ENCODE data around the gene KCTD16. TPM values are rescaled to one million over a fixed set of nuclear protein-coding genes. Genes with fewer than 3 reads are reported as not detected.

The KCTD16 gene
- total and polyA plus RNA-seq, 4 donors, result 0.13 to 3.3 (median 2.7) TPM; not detected in 1

DNA sequence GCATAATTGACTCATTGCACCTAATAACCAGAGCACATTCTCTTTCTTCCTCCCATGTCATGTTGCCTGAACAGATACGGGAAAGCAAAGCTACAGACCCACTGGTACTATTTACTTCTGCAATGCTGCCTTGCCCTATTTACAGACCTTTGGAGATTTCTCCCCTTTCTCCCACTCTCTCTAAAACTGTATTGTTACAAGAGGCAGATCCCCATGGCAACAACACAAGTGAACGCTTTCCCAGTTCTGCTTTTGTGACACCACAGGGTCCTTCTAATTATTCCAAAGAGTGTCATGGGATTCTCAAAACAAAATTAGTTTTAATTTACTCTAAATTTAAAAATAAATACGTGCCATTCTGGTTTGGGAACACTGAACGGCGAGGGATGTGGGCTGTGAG is 104.7 kb downstream of the KCTD16 start:
- intact Hi-C loops (cut with DNase I), result no loop called here
- Histone ChIP-seq H3K9me3 (ENCODE audit: control insufficient read depth, low read length) (no peaks in the 10 kb centered on the region), H3K36me3 (ENCODE audit: control insufficient read depth in 1 of 2, insufficient read depth in 2 of 2, low read length in 1 of 2) (no peaks in the 10 kb centered on the region), H3K27me3 (ENCODE audit: control insufficient read depth in 1 of 2, insufficient read depth in 2 of 2, low read length in 1 of 2) (no peaks in the 10 kb centered on the region), H3K27ac (ENCODE audit: low read depth in 1 of 2, low read length in 2 of 2) (no peak overlapping the region), H3K4me1 (ENCODE audit: control insufficient read depth in 1 of 2, insufficient read depth in 2 of 2, low read length in 2 of 2) (no peaks in the 10 kb centered on the region), H3K4me3 (ENCODE audit: low read length in 2 of 2) (no peak overlapping the region)
- ATAC-seq (ENCODE audit: low FRiP score), result no peak
- WGBS, 2 donors, result 79 to 81% methylated on average over 5 of the region's 5 CpGs
- no peak for DNase-seq

GRCh38 chr5:144276034-144276822 is 105.6 kb downstream of the KCTD16 start:
- DNase-seq (no peak), ATAC-seq (ENCODE audit: low FRiP score) (no peak)
- Histone ChIP-seq H3K4me3 (ENCODE audit: low read length in 2 of 2) (no peak overlapping the region), H3K36me3 (ENCODE audit: control insufficient read depth in 1 of 2, insufficient read depth in 2 of 2, low read length in 1 of 2) (no peaks in the 10 kb centered on the region), H3K27me3 (ENCODE audit: control insufficient read depth in 1 of 2, insufficient read depth in 2 of 2, low read length in 1 of 2) (no peaks in the 10 kb centered on the region), H3K27ac (ENCODE audit: low read depth in 1 of 2, low read length in 2 of 2) (no peak overlapping the region), H3K9me3 (ENCODE audit: control insufficient read depth, low read length) (no peaks in the 10 kb centered on the region), H3K4me1 (ENCODE audit: control insufficient read depth in 1 of 2, insufficient read depth in 2 of 2, low read length in 2 of 2) (no peaks in the 10 kb centered on the region)
- intact Hi-C loops (cut with DNase I), result no loop called here
- WGBS, 2 donors, result 75 to 83% methylated on average over 5 of the region's 5 CpGs

DNA sequence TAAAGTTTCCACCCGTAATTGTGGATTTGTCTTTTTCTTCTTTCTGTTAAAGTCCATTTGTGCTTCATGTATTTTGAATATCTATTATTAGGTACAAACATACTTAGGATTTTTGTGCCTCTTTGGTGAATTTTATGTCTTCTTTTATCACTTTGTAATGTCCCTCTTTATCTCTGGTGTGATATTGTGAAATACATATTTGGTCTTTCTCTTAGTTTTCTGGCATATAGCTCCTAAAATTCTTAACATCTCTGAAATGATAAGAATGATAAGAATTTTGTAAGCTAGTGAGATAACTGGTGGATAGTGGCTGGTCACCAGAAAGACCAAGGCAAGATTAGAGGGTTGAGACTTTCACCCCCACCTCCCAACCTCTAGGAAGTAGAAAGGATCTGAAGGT is 111.1 kb downstream of the KCTD16 start:
- H3K4me3 ChIP-seq (ENCODE audit: low read length in 2 of 2), result no peak overlapping the region
- H3K36me3 ChIP-seq (ENCODE audit: control insufficient read depth in 1 of 2, insufficient read depth in 2 of 2, low read length in 1 of 2), result no peaks in the 10 kb centered on the region
- no peaks in the 10 kb centered on the region for H3K27me3 ChIP-seq (ENCODE audit: control insufficient read depth in 1 of 2, insufficient read depth in 2 of 2, low read length in 1 of 2)
- intact Hi-C loops (cut with DNase I), result no loop called here
- no peaks in the 10 kb centered on the region for H3K9me3 ChIP-seq (ENCODE audit: control insufficient read depth, low read length)
- WGBS, 2 donors, result 58 to 77% methylated on average over 1 of the region's 1 CpG
- H3K27ac ChIP-seq (ENCODE audit: low read depth in 1 of 2, low read length in 2 of 2), result no peak overlapping the region
- no peak for ATAC-seq (ENCODE audit: low FRiP score)
- no peak for DNase-seq
- H3K4me1 ChIP-seq (ENCODE audit: control insufficient read depth in 1 of 2, insufficient read depth in 2 of 2, low read length in 2 of 2), result no peaks in the 10 kb centered on the region

GRCh38 chr5:144284036-144284435 is 113.4 kb downstream of the KCTD16 start:
- WGBS, 2 donors, result 90% methylated on average over 2 of the region's 2 CpGs
- DNase-seq, result no peak

GRCh38 chr5:144284931-144285502 is 114.3 kb downstream of the KCTD16 start:
- DNase-seq (no peak), ATAC-seq (ENCODE audit: low FRiP score) (no peak)
- no peaks in the 10 kb centered on the region for H3K27me3 ChIP-seq (ENCODE audit: control insufficient read depth in 1 of 2, insufficient read depth in 2 of 2, low read length in 1 of 2)
- no peaks in the 10 kb centered on the region for H3K9me3 ChIP-seq (ENCODE audit: control insufficient read depth, low read length)
- 29 to 32% methylated on average over 2 of the region's 2 CpGs for WGBS, 2 donors
- no peak overlapping the region for H3K27ac ChIP-seq (ENCODE audit: low read depth in 1 of 2, low read length in 2 of 2)
- no peaks in the 10 kb centered on the region for H3K36me3 ChIP-seq (ENCODE audit: control insufficient read depth in 1 of 2, insufficient read depth in 2 of 2, low read length in 1 of 2)
- H3K4me3 ChIP-seq (ENCODE audit: low read length in 2 of 2), result no peak overlapping the region
- H3K4me1 ChIP-seq (ENCODE audit: control insufficient read depth in 1 of 2, insufficient read depth in 2 of 2, low read length in 2 of 2), result no peaks in the 10 kb centered on the region
- intact Hi-C loops (cut with DNase I), result no loop called here

More at GRCh38 chr5:144284036-144284435, 113.4 kb downstream of the KCTD16 start:
- H3K4me1 ChIP-seq (ENCODE audit: control insufficient read depth in 1 of 2, insufficient read depth in 2 of 2, low read length in 2 of 2), result no peaks in the 10 kb centered on the region
- no peak overlapping the region for H3K27ac ChIP-seq (ENCODE audit: low read depth in 1 of 2, low read length in 2 of 2)
- H3K9me3 ChIP-seq (ENCODE audit: control insufficient read depth, low read length), result no peaks in the 10 kb centered on the region
- no peak for ATAC-seq (ENCODE audit: low FRiP score)
- H3K36me3 ChIP-seq (ENCODE audit: control insufficient read depth in 1 of 2, insufficient read depth in 2 of 2, low read length in 1 of 2), result no peaks in the 10 kb centered on the region
- H3K4me3 ChIP-seq (ENCODE audit: low read length in 2 of 2), result no peak overlapping the region
- no peaks in the 10 kb centered on the region for H3K27me3 ChIP-seq (ENCODE audit: control insufficient read depth in 1 of 2, insufficient read depth in 2 of 2, low read length in 1 of 2)
- intact Hi-C loops (cut with DNase I), result no loop called here

- no peak for DNase-seq
- 93 to 95% methylated on average over 2 of the region's 2 CpGs for WGBS, 2 donors
- no peak for ATAC-seq (ENCODE audit: low FRiP score)
- no peaks in the 10 kb centered on the region for H3K4me1 ChIP-seq (ENCODE audit: control insufficient read depth in 1 of 2, insufficient read depth in 2 of 2, low read length in 2 of 2)
- intact Hi-C loops (cut with DNase I), result no loop called here
- H3K36me3 ChIP-seq (ENCODE audit: control insufficient read depth in 1 of 2, insufficient read depth in 2 of 2, low read length in 1 of 2), result no peaks in the 10 kb centered on the region
- no peak overlapping the region for H3K27ac ChIP-seq (ENCODE audit: low read depth in 1 of 2, low read length in 2 of 2)
- H3K27me3 ChIP-seq (ENCODE audit: control insufficient read depth in 1 of 2, insufficient read depth in 2 of 2, low read length in 1 of 2), result no peaks in the 10 kb centered on the region
- no peak overlapping the region for H3K4me3 ChIP-seq (ENCODE audit: low read length in 2 of 2)
- no peaks in the 10 kb centered on the region for H3K9me3 ChIP-seq (ENCODE audit: control insufficient read depth, low read length)
Observed at GRCh38 chr5:144289277-144289676, 118.6 kb downstream of the KCTD16 start.

- no peak for ATAC-seq (ENCODE audit: low FRiP score)
- Histone ChIP-seq H3K9me3 (ENCODE audit: control insufficient read depth, low read length) (no peaks in the 10 kb centered on the region), H3K27me3 (ENCODE audit: control insufficient read depth in 1 of 2, insufficient read depth in 2 of 2, low read length in 1 of 2) (no peaks in the 10 kb centered on the region), H3K27ac (ENCODE audit: low read depth in 1 of 2, low read length in 2 of 2) (no peak overlapping the region), H3K36me3 (ENCODE audit: control insufficient read depth in 1 of 2, insufficient read depth in 2 of 2, low read length in 1 of 2) (no peaks in the 10 kb centered on the region), H3K4me3 (ENCODE audit: low read length in 2 of 2) (no peak overlapping the region), H3K4me1 (ENCODE audit: control insufficient read depth in 1 of 2, insufficient read depth in 2 of 2, low read length in 2 of 2) (no peaks in the 10 kb centered on the region)
- intact Hi-C loops (cut with DNase I), result no loop called here
- DNase-seq, result no peak
Observed at GRCh38 chr5:144292029-144292428, 121.4 kb downstream of the KCTD16 start.

DNA sequence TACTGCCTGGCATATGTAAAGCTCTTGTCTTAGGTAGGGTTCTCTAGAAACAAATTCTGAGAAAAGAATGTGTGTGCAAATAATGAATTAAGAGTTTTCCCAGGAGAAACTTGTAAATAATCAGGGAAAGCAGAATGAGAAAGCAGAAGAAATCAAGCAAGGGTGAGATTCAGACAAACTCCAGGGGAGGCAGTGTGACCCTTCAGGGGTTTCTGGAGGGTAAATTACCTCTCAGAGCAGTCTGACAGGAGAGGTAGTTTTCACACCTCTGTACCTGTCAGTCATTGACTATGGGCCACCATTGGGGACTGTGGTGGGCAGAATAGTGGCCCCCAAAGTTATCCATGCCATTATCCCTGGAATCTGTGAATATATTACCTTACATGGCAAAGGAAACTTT is 124.6 kb downstream of the KCTD16 start:
- H3K36me3 ChIP-seq (ENCODE audit: control insufficient read depth in 1 of 2, insufficient read depth in 2 of 2, low read length in 1 of 2), result no peaks in the 10 kb centered on the region
- H3K4me3 ChIP-seq (ENCODE audit: low read length in 2 of 2), result no peak overlapping the region
- no peaks in the 10 kb centered on the region for H3K9me3 ChIP-seq (ENCODE audit: control insufficient read depth, low read length)
- DNase-seq (no peak), ATAC-seq (ENCODE audit: low FRiP score) (no peak)
- no peaks in the 10 kb centered on the region for H3K4me1 ChIP-seq (ENCODE audit: control insufficient read depth in 1 of 2, insufficient read depth in 2 of 2, low read length in 2 of 2)
- intact Hi-C loops (cut with DNase I), result no loop called here
- H3K27ac ChIP-seq (ENCODE audit: low read depth in 1 of 2, low read length in 2 of 2), result no peak overlapping the region
- H3K27me3 ChIP-seq (ENCODE audit: control insufficient read depth in 1 of 2, insufficient read depth in 2 of 2, low read length in 1 of 2), result no peaks in the 10 kb centered on the region

GRCh38 chr5:144297081-144297480 is 126.4 kb downstream of the KCTD16 start:
- H3K27me3 ChIP-seq (ENCODE audit: control insufficient read depth in 1 of 2, insufficient read depth in 2 of 2, low read length in 1 of 2), result no peaks in the 10 kb centered on the region
- intact Hi-C loops (cut with DNase I), result no loop called here
- 91 to 96% methylated on average over 3 of the region's 3 CpGs for WGBS, 2 donors
- H3K9me3 ChIP-seq (ENCODE audit: control insufficient read depth, low read length), result no peaks in the 10 kb centered on the region
- no peaks in the 10 kb centered on the region for H3K36me3 ChIP-seq (ENCODE audit: control insufficient read depth in 1 of 2, insufficient read depth in 2 of 2, low read length in 1 of 2)
- DNase-seq (no peak), ATAC-seq (ENCODE audit: low FRiP score) (no peak)
- H3K4me1 ChIP-seq (ENCODE audit: control insufficient read depth in 1 of 2, insufficient read depth in 2 of 2, low read length in 2 of 2), result no peaks in the 10 kb centered on the region
- H3K4me3 ChIP-seq (ENCODE audit: low read length in 2 of 2), result no peak overlapping the region
- H3K27ac ChIP-seq (ENCODE audit: low read depth in 1 of 2, low read length in 2 of 2), result no peak overlapping the region
